ENCODE data around the gene HUS1B. TPM values are rescaled to one million over a fixed set of nuclear protein-coding genes. Genes with fewer than 3 reads are reported as not detected.

HUS1B gene
- total and polyA plus RNA-seq, 2 of the 13 experiments (the other 11 are each of a cell fraction or from before 2014, with no cell fraction given): 0.18 to 0.40 TPM

- TF ChIP-seq AGO2 (optimal IDR thresholded peaks at IDR 0.05; ENCODE audit: low read depth, low read length) (peak; percentile 44), ZNF878 (CRISPR knock-in tag; IDR thresholded peaks at IDR 0.05) (0 out of 2 replicates have a peak, but pooled peaks have one; percentile 39), ZNF354B (CRISPR knock-in tag; IDR thresholded peaks at IDR 0.05) (no peak), REPIN1 (CRISPR knock-in tag; IDR thresholded peaks at IDR 0.05; ENCODE audit: borderline replicate concordance, low read depth) (no peak), NFE2L2 (IDR thresholded peaks at IDR 0.05; ENCODE audit: low read length) (no peak), MIXL1 (CRISPR knock-in tag; IDR thresholded peaks at IDR 0.05) (no peak), ZNF737 (CRISPR knock-in tag; IDR thresholded peaks at IDR 0.05; ENCODE audit: borderline replicate concordance) (0 out of 2 replicates have a peak, but pooled peaks have one; percentile 59), ZNF292 (CRISPR knock-in tag; IDR thresholded peaks at IDR 0.05; ENCODE audit: borderline replicate concordance, low read depth) (peak; percentile 56), NRL (CRISPR knock-in tag; IDR thresholded peaks at IDR 0.05; ENCODE audit: borderline replicate concordance) (0 out of 2 replicates have a peak, but pooled peaks have one; percentile 32), ZSCAN9 (CRISPR knock-in tag; IDR thresholded peaks at IDR 0.05; ENCODE audit: borderline replicate concordance) (no peak), ZNF782 (CRISPR knock-in tag; IDR thresholded peaks at IDR 0.05; ENCODE audit: borderline replicate concordance) (no peak), ZNF839 (CRISPR knock-in tag; IDR thresholded peaks at IDR 0.05; ENCODE audit: borderline replicate concordance) (peak; percentile 68; the same call in 1 of the 2 replicates), ZSCAN29 (CRISPR knock-in tag; conservative IDR thresholded peaks at IDR 0.05) (no peak), SNAI1 (CRISPR knock-in tag; IDR thresholded peaks at IDR 0.05; ENCODE audit: borderline replicate concordance) (0 out of 2 replicates have a peak, but pooled peaks have one; percentile 22), CHD4 (IDR thresholded peaks at IDR 0.05; ENCODE audit: borderline replicate concordance, low read length) (no peak), FOXK2 (IDR thresholded peaks at IDR 0.05) (no peak), ZNF414 (CRISPR knock-in tag; IDR thresholded peaks at IDR 0.05) (peak; percentile 23; the same call in 1 of the 2 replicates), STAG1 (CRISPR knock-in tag; IDR thresholded peaks at IDR 0.05) (no peak), ZNF550 (CRISPR knock-in tag; IDR thresholded peaks at IDR 0.05; ENCODE audit: borderline replicate concordance) (0 out of 2 replicates have a peak, but pooled peaks have one; percentile 34), ZNF749 (CRISPR knock-in tag; IDR thresholded peaks at IDR 0.05; ENCODE audit: borderline replicate concordance) (no peak), HNF1B (CRISPR knock-in tag; IDR thresholded peaks at IDR 0.05) (no peak), ZNF891 (CRISPR knock-in tag; IDR thresholded peaks at IDR 0.05) (0 out of 2 replicates have a peak, but pooled peaks have one; percentile 48), PATZ1 (CRISPR knock-in tag; IDR thresholded peaks at IDR 0.05) (peak; percentile 66), ZNF138 (CRISPR knock-in tag; IDR thresholded peaks at IDR 0.05; ENCODE audit: low read depth) (no peak), TMF1 (CRISPR knock-in tag; IDR thresholded peaks at IDR 0.05; ENCODE audit: low read depth) (no peak), ZNF12 (CRISPR knock-in tag; IDR thresholded peaks at IDR 0.05) (peak; percentile 60), ZNF124 (CRISPR knock-in tag; IDR thresholded peaks at IDR 0.05) (no peak), POLR2A (IDR thresholded peaks at IDR 0.05; ENCODE audit: insufficient read depth in 1 of 2, low read depth in 2 of 2, low read length in 2 of 2) (no peak), NCOA5 (CRISPR knock-in tag; IDR thresholded peaks at IDR 0.05) (no peak), ADNP (CRISPR knock-in tag; IDR thresholded peaks at IDR 0.05) (0 out of 2 replicates have a peak, but pooled peaks have one; percentile 56)
Observed at GRCh38 chr6:692356-692851, 35.5 kb upstream of the HUS1B start (continued).
